ENCODE data around the gene SKA1.
A peak's percentile ranks its signal among the peaks of the same experiment; 100 is the strongest.

DNA sequence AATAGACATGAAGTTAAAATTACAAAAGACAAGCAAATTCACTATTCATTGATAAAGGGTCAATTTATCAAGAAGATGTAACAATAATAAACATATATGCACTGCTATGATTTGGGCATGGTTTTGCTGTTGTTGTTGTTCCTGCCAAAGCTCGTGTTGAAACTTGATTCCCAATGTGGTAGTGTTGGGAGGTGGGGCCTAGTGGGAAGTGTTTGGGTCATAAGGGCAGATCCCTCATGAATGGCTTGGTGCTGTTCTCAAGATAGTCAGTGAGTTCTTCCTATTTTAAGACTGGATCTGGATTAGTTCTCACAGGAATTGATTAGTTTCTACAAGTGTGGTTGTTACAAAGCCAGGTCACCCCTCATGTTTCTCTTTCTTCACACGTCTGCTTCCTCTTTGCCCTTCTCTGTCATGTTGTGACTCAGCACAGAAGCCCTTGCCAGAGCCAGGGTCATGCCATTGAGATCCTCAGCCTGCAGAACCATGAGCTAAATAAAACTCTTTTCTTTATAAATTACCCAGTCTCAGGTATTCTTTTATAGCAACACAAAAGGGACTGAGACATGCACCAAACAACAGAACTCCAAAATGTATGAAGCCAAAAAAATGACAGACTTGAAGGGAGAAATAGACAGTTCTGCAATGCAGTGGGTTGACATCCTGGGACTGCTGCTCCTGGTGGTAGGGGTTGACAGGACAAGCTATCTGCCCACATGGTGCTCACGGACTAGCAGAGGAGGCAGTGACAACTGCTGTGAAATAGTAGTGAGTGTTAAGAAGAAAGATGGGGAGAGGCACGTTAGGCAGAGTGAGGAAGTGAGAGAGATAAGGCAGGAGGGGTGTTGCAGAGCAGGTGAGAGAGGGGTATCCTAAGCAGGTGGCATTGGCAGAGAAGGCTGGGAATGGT lies 18.6 kb upstream of the SKA1 start:
- TF ChIP-seq, protein P1, sequence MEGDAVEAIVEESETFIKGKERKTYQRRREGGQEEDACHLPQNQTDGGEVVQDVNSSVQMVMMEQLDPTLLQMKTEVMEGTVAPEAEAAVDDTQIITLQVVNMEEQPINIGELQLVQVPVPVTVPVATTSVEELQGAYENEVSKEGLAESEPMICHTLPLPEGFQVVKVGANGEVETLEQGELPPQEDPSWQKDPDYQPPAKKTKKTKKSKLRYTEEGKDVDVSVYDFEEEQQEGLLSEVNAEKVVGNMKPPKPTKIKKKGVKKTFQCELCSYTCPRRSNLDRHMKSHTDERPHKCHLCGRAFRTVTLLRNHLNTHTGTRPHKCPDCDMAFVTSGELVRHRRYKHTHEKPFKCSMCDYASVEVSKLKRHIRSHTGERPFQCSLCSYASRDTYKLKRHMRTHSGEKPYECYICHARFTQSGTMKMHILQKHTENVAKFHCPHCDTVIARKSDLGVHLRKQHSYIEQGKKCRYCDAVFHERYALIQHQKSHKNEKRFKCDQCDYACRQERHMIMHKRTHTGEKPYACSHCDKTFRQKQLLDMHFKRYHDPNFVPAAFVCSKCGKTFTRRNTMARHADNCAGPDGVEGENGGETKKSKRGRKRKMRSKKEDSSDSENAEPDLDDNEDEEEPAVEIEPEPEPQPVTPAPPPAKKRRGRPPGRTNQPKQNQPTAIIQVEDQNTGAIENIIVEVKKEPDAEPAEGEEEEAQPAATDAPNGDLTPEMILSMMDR (IDR thresholded peaks at IDR 0.05; ENCODE audit: low read depth, low read length), result peak; percentile 35
- TF ChIP-seq POLR2A (IDR thresholded peaks at IDR 0.05; ENCODE audit: extremely low read depth, insufficient read length), result no peak
- TF ChIP-seq MYC (IDR thresholded peaks at IDR 0.05; ENCODE audit: low read depth, low read length), result no peak
